H1 (cell line): Measurements from ENCODE around the gene CTNNBL1. TPM values are rescaled to one million over a fixed set of nuclear protein-coding genes. Genes with fewer than 3 reads are reported as not detected.

Source experiments
- CTCF ChIA-PET: fragments of 300-600 bp; sonication (Branson Sonifier 250); formaldehyde crosslinking; loops from one replicate; lab custom pipeline; 2021; ENCODE audit not compliant: partially characterized antibody; lab: Charles Lee
- POLR2A ChIA-PET: fragments of 300-600 bp; sonication (Branson Sonifier 250); formaldehyde crosslinking; loops from one replicate; lab custom pipeline; 2021; ENCODE audit warnings: inconsistent platforms; ENCODE audit not compliant: partially characterized antibody; lab: Charles Lee
- DNase-seq, 2 experiments: peaks; one replicate each; pipeline versions ENCODE4 v3.0.0 to v3.0.0-alpha.2; 2010 to 2022; ENCODE audit warnings: low spot score in 2 of 2, low read depth in 1 of 2, mixed read lengths in 1 of 2
- FAIRE-seq: peaks from 2 replicates; lab custom pipeline; 2011; peaks lifted over from hg19 to GRCh38; lab: Jason Lieb, UNC
- H2AFZ ChIP-seq: 2 replicates; pipeline ENCODE4 v1.8.1; 2012; ENCODE audit warnings: low read length, inconsistent platforms
- H2AK5ac ChIP-seq: 2 replicates; pipeline ENCODE4 v1.6.1; 2013; ENCODE audit warnings: low read depth, low read length
- H2BK120ac ChIP-seq: replicated peaks from 2 replicates; pipeline ENCODE3; 2013; ENCODE audit warnings: low read depth, low read length, inconsistent platforms
- H2BK12ac ChIP-seq: 2 replicates; pipeline ENCODE4 v1.6.1; 2013; ENCODE audit warnings: low read depth, low read length
- H2BK15ac ChIP-seq: 2 replicates; pipeline ENCODE4 v1.6.1; 2013; ENCODE audit warnings: low read length
- H2BK20ac ChIP-seq: 2 replicates; pipeline ENCODE4 v1.6.1; 2013; ENCODE audit warnings: low read length
- H2BK5ac ChIP-seq: 2 replicates; pipeline ENCODE4 v1.6.1; 2013; ENCODE audit warnings: low read depth, low read length
- H3K14ac ChIP-seq: 2 replicates; pipeline ENCODE4 v1.6.1; 2013; ENCODE audit warnings: inconsistent platforms; ENCODE audit not compliant: insufficient read length
- H3K18ac ChIP-seq: 2 replicates; pipeline ENCODE4 v1.6.1; 2013; ENCODE audit warnings: low read length; ENCODE audit errors: extremely low read depth
- H3K23ac ChIP-seq: 2 replicates; pipeline ENCODE4 v1.6.1; 2013; ENCODE audit warnings: inconsistent platforms; ENCODE audit not compliant: insufficient read length
- H3K23me2 ChIP-seq: 2 replicates; pipeline ENCODE4 v1.6.1; 2013; ENCODE audit warnings: low read depth, low read length
- H3K27ac ChIP-seq: 2 replicates; pipeline ENCODE4 v1.6.1; 2011; ENCODE audit warnings: low read depth, low read length, inconsistent platforms
- H3K27me3 ChIP-seq, 4 experiments: replicated peaks in 1 of 4; 1 replicate in 1 of 4; 2 replicates in 3 of 4; pipeline versions ENCODE4 v1.6.1 to v1.8.1; 2011 to 2013; ENCODE audit warnings: low read length in 3 of 4, mild to moderate bottlenecking in 3 of 4, inconsistent platforms in 2 of 4, mixed read lengths in 2 of 4, moderate library complexity in 1 of 4; ENCODE audit not compliant: control insufficient read depth in 3 of 4, insufficient read depth in 3 of 4; ENCODE audit errors: extremely low read depth in 1 of 4
- H3K36me3 ChIP-seq, 4 experiments: 2 replicates each; pipeline versions ENCODE4 v1.6.1 to v1.8.1; 2011 to 2013; ENCODE audit warnings: mild to moderate bottlenecking in 4 of 4, low read length in 3 of 4, moderate library complexity in 2 of 4, control low read depth in 1 of 4, inconsistent platforms in 1 of 4; ENCODE audit not compliant: insufficient read depth in 4 of 4, control insufficient read depth in 2 of 4
- H3K4ac ChIP-seq: replicated peaks from 2 replicates; pipeline ENCODE3; 2013; ENCODE audit warnings: low read length, low read depth, mixed read lengths, inconsistent platforms; ENCODE audit not compliant: insufficient read length
- H3K4me1 ChIP-seq, 4 experiments: replicated peaks in 1 of 4; 1 replicate in 1 of 4; 2 replicates in 3 of 4; pipeline versions ENCODE4 v1.6.1 to v1.8.1; 2011 to 2013; ENCODE audit warnings: low read length in 3 of 4, inconsistent platforms in 2 of 4, mixed read lengths in 1 of 4; ENCODE audit not compliant: insufficient read depth in 4 of 4, control insufficient read depth in 3 of 4
- H3K4me2 ChIP-seq, 2 experiments: 2 replicates each; pipeline versions ENCODE4 v1.6.1 to v1.8.1; 2011 to 2013; ENCODE audit warnings: low read depth in 2 of 2, low read length in 2 of 2, control low read depth in 1 of 2, inconsistent platforms in 1 of 2, mild to moderate bottlenecking in 1 of 2; ENCODE audit not compliant: insufficient read depth in 1 of 2
- H3K4me3 ChIP-seq, 4 experiments: fragments of 200-600, 300-600 bp in 1 of 4; sonication (generic), shearing (Covaris generic), sonication (Bioruptor Twin) in 1 of 4; 2 replicates each; pipeline versions ENCODE4 v1.5.1 to v1.8.1; 2011 to 2016; ENCODE audit warnings: low read length in 4 of 4, low read depth in 3 of 4, control low read depth in 2 of 4, inconsistent platforms in 2 of 4, mild to moderate bottlenecking in 2 of 4, mixed read lengths in 1 of 4, moderate library complexity in 1 of 4; ENCODE audit not compliant: insufficient read depth in 2 of 4; ENCODE audit errors: extremely low read depth in 1 of 4
- H3K56ac ChIP-seq: replicated peaks from 2 replicates; pipeline ENCODE3; 2013; ENCODE audit warnings: low read depth, mild to moderate bottlenecking, mixed read lengths, low read length, inconsistent platforms; ENCODE audit not compliant: insufficient read length
- H3K79me1 ChIP-seq: 2 replicates; pipeline ENCODE4 v1.6.1; 2013; ENCODE audit warnings: low read depth, low read length, control low read depth
- H3K79me2 ChIP-seq, 2 experiments: 2 replicates each; pipeline versions ENCODE4 v1.6.1 to v1.8.1; 2012 to 2013; ENCODE audit warnings: low read length in 2 of 2, mild to moderate bottlenecking in 2 of 2, inconsistent platforms in 1 of 2; ENCODE audit not compliant: insufficient read depth in 2 of 2, control insufficient read depth in 1 of 2
- H3K9ac ChIP-seq, 4 experiments: replicated peaks in 1 of 4; 1 replicate in 1 of 4; 2 replicates in 3 of 4; pipeline versions ENCODE4 v1.6.1 to v1.8.1; 2011 to 2013; ENCODE audit warnings: low read depth in 3 of 4, low read length in 3 of 4, control low read depth in 2 of 4, mild to moderate bottlenecking in 2 of 4, moderate library complexity in 2 of 4, inconsistent platforms in 1 of 4; ENCODE audit errors: extremely low read depth in 1 of 4
- H3K9me3 ChIP-seq, 2 experiments: 2 replicates each; pipeline versions ENCODE4 v1.6.1 to v1.8.1; 2012 to 2013; ENCODE audit warnings: mild to moderate bottlenecking in 2 of 2, moderate library complexity in 2 of 2, control low read depth in 1 of 2, inconsistent platforms in 1 of 2, low read depth in 1 of 2, low read length in 1 of 2, mixed read lengths in 1 of 2; ENCODE audit not compliant: insufficient read depth in 2 of 2
- H4K20me1 ChIP-seq, 2 experiments: replicated peaks in 1 of 2; 2 replicates each; pipeline versions ENCODE3 to v1.8.1; 2011 to 2013; ENCODE audit warnings: inconsistent platforms in 2 of 2, low read length in 2 of 2, mild to moderate bottlenecking in 1 of 2; ENCODE audit not compliant: insufficient read depth in 2 of 2, control insufficient read depth in 1 of 2
- H4K5ac ChIP-seq: 2 replicates; pipeline ENCODE4 v1.6.1; 2013; ENCODE audit warnings: low read length, low read depth, mixed read lengths, inconsistent platforms; ENCODE audit not compliant: insufficient read length
- H4K8ac ChIP-seq: 2 replicates; pipeline ENCODE4 v1.8.0; 2013; ENCODE audit warnings: mild to moderate bottlenecking, moderate library complexity, low read length, inconsistent platforms; ENCODE audit not compliant: insufficient read depth; ENCODE audit errors: extremely low read depth
- H4K91ac ChIP-seq: replicated peaks from 2 replicates; pipeline ENCODE3; 2013; ENCODE audit warnings: low read length, mixed read lengths, inconsistent platforms; ENCODE audit not compliant: insufficient read length
- CHD1 ChIP-seq: IDR thresholded peaks from 2 replicates; pipeline ENCODE4 v1.6.1; 2012; ENCODE audit warnings: low read depth, low read length, improper control_type of control experiment
- CHD2 ChIP-seq: IDR thresholded peaks from 2 replicates; pipeline ENCODE4 v1.6.1; 2012; ENCODE audit warnings: low read length, improper control_type of control experiment
- EP300 ChIP-seq, 2 experiments: IDR thresholded peaks; 1 replicate in 1 of 2; 2 replicates in 1 of 2; pipeline ENCODE4 v1.6.1; 2011 to 2012; ENCODE audit warnings: low read depth in 2 of 2, low read length in 2 of 2, mild to moderate bottlenecking in 2 of 2, borderline replicate concordance in 1 of 2, inconsistent platforms in 1 of 2, moderate library complexity in 1 of 2
- GABPA ChIP-seq: IDR thresholded peaks from 2 replicates; pipeline ENCODE4 v1.6.1; 2011; ENCODE audit warnings: mild to moderate bottlenecking, low read length, moderate library complexity, borderline replicate concordance; ENCODE audit not compliant: insufficient read depth
- HDAC2 ChIP-seq, 2 experiments: fragments of 300-600 bp in 1 of 2; sonication (generic) in 1 of 2; IDR thresholded peaks; 2 replicates each; pipeline ENCODE4 v1.6.1; 2011 to 2012; ENCODE audit warnings: low read depth in 2 of 2, low read length in 2 of 2, mild to moderate bottlenecking in 2 of 2, moderate library complexity in 2 of 2, borderline replicate concordance in 1 of 2, inconsistent platforms in 1 of 2
- JUN ChIP-seq: IDR thresholded peaks from 2 replicates; pipeline ENCODE4 v1.6.1; 2011; ENCODE audit warnings: low read depth, mild to moderate bottlenecking, improper control_type of control experiment, low read length
- KDM5A ChIP-seq: fragments of 200-600 bp; IDR thresholded peaks from 2 replicates; pipeline ENCODE4 v1.7.1; 2012; ENCODE audit warnings: mild to moderate bottlenecking, low read length, inconsistent platforms, mixed read lengths
- SIX5 ChIP-seq: IDR thresholded peaks from 2 replicates; pipeline ENCODE4 v1.6.1; 2011; ENCODE audit warnings: mild to moderate bottlenecking, low read depth, low read length
- TBP ChIP-seq: IDR thresholded peaks from 2 replicates; pipeline ENCODE4 v1.6.1; 2011; ENCODE audit warnings: low read depth, low read length, improper control_type of control experiment
- TEAD4 ChIP-seq: IDR thresholded peaks from 2 replicates; pipeline ENCODE4 v1.6.1; 2012; ENCODE audit warnings: low read depth, low read length, inconsistent platforms, mixed read lengths
- ZNF274 ChIP-seq: IDR thresholded peaks from 2 replicates; pipeline ENCODE4 v1.7.0; 2012; ENCODE audit warnings: low read length, borderline replicate concordance; ENCODE audit errors: extremely low read depth
- WGBS, 2 experiments: shearing (Covaris generic) in 1 of 2; methylation state at CpG; one replicate each; pipeline versions ENCODE4 v1.1.6 to v1.1.7; 2013 to 2015; ENCODE audit warnings: low lambda C conversion rate in 2 of 2, mixed read lengths in 2 of 2, inconsistent platforms in 1 of 2, low coverage in 1 of 2, missing lambda C conversion rate in 1 of 2; ENCODE audit not compliant: insufficient replicate concordance in 2 of 2, insufficient coverage in 1 of 2, insufficient read length in 1 of 2; ENCODE audit errors: extremely low coverage in 1 of 2, missing lambda C conversion rate in 1 of 2; 5-methylcytosine and 5-hydroxymethylcytosine counted together
- polyA plus RNA-seq, 7 experiments: library from polyadenylated mRNA; depleted of rRNA in 3 of 7; stranded (reverse) in 5 of 7; unstranded in 2 of 7; fragments of >200 nt in 5 of 7; fragments of 200-250 nt in 2 of 7; gene quantifications; 1 replicate in 5 of 7; 2 replicates in 1 of 7; 4 replicates in 1 of 7; pipeline versions ENCODE4 v1.2.1 to v1.2.3, GENCODE V29; 2011 to 2013; ENCODE audit warnings: missing spikeins in 2 of 7, mixed read lengths in 2 of 7
- total RNA-seq: library from RNA; stranded (reverse); fragmentation: NEBNext Ultra II Directional; extraction: Animal tissue kit (Norgen Biotek cat#: 25700); gene quantifications from 2 replicates; pipeline ENCODE4 v1.2.1, GENCODE V29; 2021
- TF ChIP-seq, protein P1 (sequence below): IDR thresholded peaks from 2 replicates; pipeline ENCODE4 v1.6.1; 2012; ENCODE audit warnings: inconsistent platforms

CTNNBL1 gene
- total and polyA plus RNA-seq, 2 of the 8 experiments (the other 6 are each of a cell fraction or from before 2014, with no cell fraction given): 19.6 to 81.6 TPM

DNA sequence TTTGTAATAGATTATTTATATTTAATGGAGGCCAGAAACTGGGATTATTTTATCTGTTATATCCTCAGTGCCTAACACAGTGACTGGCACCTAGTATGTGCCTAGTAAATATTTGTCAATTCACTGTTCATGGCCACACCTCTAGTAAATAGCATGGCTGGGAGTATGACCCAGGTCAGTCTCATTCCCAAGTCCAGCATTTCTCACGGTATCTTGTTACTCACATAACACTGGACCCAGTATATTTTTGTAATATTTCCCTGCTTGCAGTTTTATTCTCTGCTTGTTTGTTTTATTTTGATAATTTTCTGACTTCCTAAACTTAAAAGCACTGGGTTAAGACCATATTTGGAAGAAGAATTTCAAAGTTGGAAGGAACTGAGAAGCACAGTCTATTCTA is 47.7 kb downstream of the CTNNBL1 start:
- H3K9me3 ChIP-seq: no peaks in the 10 kb centered on the region
- peaks cover 0 to 2% (median under 1%) of the 10 kb centered on the region in 4 experiments; a peak in 1 of 7 replicates for H3K4me1 ChIP-seq
- H4K91ac ChIP-seq: no peak overlapping the region
- no peak overlapping the region for H3K23ac ChIP-seq
- peaks cover 0 to 2% of the 10 kb centered on the region in 2 experiments for H4K20me1 ChIP-seq
- no peak overlapping the region for H2BK15ac ChIP-seq
- no peak overlapping the region for H3K4ac ChIP-seq
- no peak overlapping the region for H4K5ac ChIP-seq
- no peak overlapping the region for H3K56ac ChIP-seq
- no peaks in the 10 kb centered on the region for H3K27me3 ChIP-seq
- H3K4me2 ChIP-seq: no peak overlapping the region
- H2BK12ac ChIP-seq: no peak overlapping the region
- no peak for DNase-seq
- H2BK120ac ChIP-seq: no peak overlapping the region
- WGBS, 2 experiments: 100% methylated on average over 1 of the region's 1 CpG; no CpG with 5 or more reads in 1 of the 2 experiments
- H3K4me3 ChIP-seq: no peak overlapping the region
- no peak overlapping the region for H2AK5ac ChIP-seq
- H3K23me2 ChIP-seq: no peaks in the 10 kb centered on the region
- peaks cover 0 to 22% (median 13%) of the 10 kb centered on the region in 4 experiments; a peak in 6 of 8 replicates for H3K36me3 ChIP-seq
- H3K14ac ChIP-seq: no peak overlapping the region
- H2AFZ ChIP-seq: no peak overlapping the region
- no peak overlapping the region for H3K9ac ChIP-seq
- FAIRE-seq: no peak
- POLR2A ChIA-PET: interaction anchor here (1.8 kb wide), 1 partner anchor 9 kb away, joined by 4 read pairs; no protein-coding TSS in a partner anchor
- CTCF ChIA-PET: no interaction called here
- H3K27ac ChIP-seq: no peak overlapping the region
- H2BK5ac ChIP-seq: no peak overlapping the region
- H3K79me1 ChIP-seq: peaks cover 3% of the 10 kb centered on the region; the same call in 1 of the 2 replicates
- H4K8ac ChIP-seq: no peak overlapping the region
- H3K18ac ChIP-seq: no peak overlapping the region
- H3K79me2 ChIP-seq: no peaks in the 10 kb centered on the region; a peak in 1 of 4 replicates
- H2BK20ac ChIP-seq: no peak overlapping the region
- TF ChIP-seq, protein P1, sequence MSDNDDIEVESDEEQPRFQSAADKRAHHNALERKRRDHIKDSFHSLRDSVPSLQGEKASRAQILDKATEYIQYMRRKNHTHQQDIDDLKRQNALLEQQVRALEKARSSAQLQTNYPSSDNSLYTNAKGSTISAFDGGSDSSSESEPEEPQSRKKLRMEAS: no peak
- TF ChIP-seq ZNF274 (no peak), EP300 (IDR thresholded peaks at IDR 0.05; ENCODE audit: borderline replicate concordance in 1 of 2, low read depth in 2 of 2, low read length in 2 of 2) (no peak), JUN (no peak), KDM5A (no peak), SIX5 (no peak), CHD2 (no peak), GABPA (no peak), CHD1 (no peak), HDAC2 (IDR thresholded peaks at IDR 0.05; ENCODE audit: borderline replicate concordance in 1 of 2, low read depth in 2 of 2, low read length in 2 of 2) (no peak), TBP (no peak), TEAD4 (no peak)
